HG03196 (cell line): ENCODE results near the gene MT1F.

Experiments used
- ATAC-seq: cut with Tn5 transposase; IDR thresholded peaks from one replicate; pipeline ENCODE4 v1.9.1; 2021; ENCODE audit not compliant: unreplicated experiment

Gene MT1F

DNA sequence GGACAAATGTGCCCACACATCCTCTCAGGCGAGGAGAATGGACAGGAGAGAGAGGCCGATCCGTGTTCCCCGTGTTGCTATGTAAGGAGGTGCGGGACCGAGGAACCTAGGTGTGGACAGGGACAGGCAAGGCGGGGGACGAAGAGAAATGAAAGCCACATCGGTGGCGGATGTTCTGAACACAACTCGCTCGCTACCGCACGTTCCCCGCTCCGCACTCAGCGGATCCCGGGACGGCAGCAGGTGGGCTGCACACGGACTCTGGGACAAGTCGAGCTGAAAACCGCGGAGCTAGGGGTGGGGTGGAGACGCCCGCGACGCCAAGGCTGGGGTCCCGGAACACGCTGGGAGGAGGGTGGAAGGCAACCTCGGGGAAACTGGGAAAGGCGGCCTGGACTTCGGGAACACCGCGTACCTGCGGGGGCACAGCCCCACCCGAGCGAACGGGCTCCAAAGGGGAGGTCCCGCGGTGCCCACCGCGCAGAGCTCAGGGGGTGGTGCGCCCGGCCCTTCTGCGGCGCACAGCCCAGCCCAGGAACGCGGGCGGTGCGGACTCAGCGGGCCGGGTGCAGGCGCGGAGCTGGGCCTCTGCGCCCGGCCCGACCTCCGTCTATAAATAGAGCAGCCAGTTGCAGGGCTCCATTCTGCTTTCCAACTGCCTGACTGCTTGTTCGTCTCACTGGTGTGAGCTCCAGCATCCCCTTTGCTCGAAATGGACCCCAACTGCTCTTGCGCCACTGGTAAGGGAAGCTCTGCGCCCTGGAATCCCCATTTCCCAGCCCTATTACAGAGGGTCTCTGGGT is 32.4 kb upstream of the MT1F start, which contains the start of gene MT1E:
Gene MT1E, plus strand, starts transcription at position 642 of the 803 bp plus-strand sequence. Its CDS starts 71 bp downstream, at position 713.
- peak; percentile 42 for ATAC-seq

- peak; percentile 4 for ATAC-seq
Measured at GRCh38 chr16:56625943-56626654, 31.7 kb upstream of the MT1F start.

DNA sequence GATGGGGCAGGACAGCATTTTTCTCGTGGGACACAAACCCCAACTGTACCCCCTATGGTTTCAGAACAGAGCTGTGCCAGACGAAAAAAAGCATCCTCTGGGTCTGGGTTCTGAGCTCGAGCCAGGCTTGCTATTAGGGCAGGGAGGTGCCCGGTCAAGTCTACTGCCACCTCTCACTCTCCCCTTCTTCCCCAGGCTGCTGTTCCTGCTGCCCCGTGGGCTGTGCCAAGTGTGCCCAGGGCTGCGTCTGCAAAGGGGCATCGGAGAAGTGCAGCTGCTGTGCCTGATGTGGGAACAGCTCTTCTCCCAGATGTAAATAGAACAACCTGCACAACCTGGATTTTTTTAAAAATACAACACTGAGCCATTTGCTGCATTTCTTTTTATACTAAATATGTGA is 31.1 kb upstream of the MT1F start:
- no peak for ATAC-seq

DNA sequence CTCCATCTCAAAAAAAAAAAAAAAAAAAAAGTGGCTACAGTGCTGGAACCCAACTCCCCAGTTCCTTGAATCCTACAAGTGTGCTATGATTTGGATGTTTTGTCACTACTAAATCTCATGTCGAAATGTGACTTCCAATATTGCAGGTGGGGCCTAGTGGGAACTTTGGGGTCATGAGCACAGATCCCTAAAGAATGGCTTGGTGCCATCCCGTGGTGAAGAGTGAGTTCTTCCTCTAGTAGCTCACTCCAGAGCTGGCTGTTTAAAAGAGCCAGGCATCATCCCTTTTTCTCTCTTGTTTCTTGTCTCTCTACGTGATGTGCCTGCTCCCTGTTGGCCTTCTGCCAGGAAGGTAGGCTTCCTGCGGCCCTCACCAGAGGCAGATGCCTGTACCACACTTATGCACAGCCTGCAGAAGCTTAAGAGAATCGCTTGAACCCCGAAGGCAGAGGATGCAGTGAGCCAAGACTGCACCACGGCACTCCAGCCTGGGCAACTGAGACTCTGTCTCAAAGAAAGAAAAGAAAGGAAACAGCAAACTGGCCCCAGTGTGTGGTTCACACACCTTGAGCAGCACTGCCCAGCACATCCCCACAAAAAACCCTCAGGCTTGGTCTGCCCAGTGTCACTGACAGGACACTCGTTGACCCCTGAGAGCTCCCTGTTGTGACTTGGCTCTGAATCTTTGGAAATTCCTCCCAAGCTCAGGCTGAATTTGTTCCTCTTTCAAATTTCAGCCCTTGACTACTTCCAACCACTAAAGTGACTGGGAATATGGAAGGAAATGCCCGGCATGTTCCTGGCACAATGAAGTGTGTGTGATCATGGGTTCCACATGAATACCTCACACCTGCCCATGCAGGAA is 29.0 kb upstream of the MT1F start:
- no peak for ATAC-seq

- ATAC-seq = no peak
Measured at GRCh38 chr16:56629531-56629930, 28.2 kb upstream of the MT1F start.

DNA sequence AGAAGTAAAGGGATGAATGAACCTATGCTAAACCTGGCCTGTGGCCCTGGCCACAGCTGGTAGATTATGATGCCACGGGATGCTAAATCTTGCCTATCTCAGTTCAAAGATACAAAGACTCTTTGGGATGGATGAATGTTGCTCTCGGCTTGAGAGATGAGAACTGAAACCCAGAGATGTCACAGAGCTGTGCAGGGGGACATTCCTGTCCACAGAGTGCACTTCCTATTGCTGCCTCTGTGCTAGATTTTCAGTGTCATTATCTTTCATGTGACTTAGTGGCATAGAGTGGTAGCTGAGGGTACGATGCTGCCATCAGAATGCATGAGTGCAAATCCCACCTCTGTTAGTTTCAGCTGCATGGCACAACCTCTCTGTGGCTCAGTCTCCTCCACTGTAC is 27.6 kb upstream of the MT1F start:
- peak; percentile 77 for ATAC-seq

DNA sequence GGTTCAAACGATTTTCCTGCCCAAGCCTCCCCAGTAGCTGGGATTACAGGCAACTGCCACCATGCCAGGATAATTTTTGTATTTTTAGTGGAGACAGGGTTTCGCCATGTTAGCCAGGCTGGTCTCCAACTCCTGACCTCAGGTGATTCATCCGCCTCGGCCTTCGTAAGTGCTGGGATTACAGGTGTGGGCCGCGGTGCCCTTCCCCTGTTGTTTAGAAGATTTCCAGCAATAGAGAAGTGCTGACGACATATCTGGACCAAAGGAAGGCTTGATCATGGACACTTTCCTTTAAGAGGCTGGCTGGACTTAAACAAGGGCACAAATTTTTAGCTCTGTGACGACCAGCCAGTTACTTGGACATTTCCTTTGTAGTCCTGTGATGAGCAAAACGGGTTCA is 26.6 kb upstream of the MT1F start:
- ATAC-seq = no peak

DNA sequence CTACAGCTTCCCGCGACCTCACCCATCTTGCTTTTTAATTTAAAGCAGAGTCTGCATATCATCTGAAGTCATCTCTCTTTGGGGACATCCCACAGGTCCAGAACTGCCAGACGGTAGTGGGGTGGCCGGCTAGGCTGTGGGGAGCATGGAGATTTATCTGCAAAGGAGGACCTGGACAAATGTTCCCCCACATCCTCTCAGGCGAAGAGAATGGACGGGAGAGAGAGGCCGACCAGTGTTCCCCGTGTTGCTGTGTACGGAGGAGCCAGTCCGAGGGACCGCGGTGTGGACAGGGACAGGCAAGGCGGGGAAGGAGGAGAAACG is 26.0 kb upstream of the MT1F start:
- no peak for ATAC-seq

GRCh38 chr16:56632156-56632847 is 25.5 kb upstream of the MT1F start, which contains the start of gene MT1M:
Gene MT1M (plus strand): TSS chr16:56632659. CDS start chr16:56632732, 73 bp downstream.
- no peak for ATAC-seq

DNA sequence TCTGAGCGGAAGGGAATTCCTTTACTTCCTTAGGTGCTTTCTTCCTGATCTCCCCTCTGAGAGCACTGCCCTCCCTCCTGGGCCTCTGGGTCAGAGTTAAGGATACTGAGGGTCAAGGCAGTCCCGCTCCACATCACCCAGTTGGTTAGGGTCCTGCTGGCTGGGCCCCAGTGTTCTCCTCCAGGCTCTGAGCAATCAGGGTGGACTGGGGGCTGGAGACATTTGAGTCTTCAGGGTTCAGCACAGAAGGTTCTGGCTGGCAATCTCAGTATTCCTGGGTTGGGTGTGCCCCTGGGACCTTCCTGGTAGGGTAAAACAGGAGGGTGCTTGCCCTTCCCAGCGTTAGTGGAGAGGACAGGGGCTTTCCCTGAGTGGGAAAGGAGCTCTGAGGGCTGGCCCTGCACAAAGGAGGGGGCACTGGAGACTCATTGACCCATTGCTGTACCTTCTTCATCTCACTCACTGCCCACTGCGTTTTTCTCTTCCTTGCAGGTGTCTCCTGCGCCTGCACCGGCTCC is 24.9 kb upstream of the MT1F start:
- no peak for ATAC-seq

- no peak for ATAC-seq
Measured at GRCh38 chr16:56633535-56633934, 24.2 kb upstream of the MT1F start.

DNA sequence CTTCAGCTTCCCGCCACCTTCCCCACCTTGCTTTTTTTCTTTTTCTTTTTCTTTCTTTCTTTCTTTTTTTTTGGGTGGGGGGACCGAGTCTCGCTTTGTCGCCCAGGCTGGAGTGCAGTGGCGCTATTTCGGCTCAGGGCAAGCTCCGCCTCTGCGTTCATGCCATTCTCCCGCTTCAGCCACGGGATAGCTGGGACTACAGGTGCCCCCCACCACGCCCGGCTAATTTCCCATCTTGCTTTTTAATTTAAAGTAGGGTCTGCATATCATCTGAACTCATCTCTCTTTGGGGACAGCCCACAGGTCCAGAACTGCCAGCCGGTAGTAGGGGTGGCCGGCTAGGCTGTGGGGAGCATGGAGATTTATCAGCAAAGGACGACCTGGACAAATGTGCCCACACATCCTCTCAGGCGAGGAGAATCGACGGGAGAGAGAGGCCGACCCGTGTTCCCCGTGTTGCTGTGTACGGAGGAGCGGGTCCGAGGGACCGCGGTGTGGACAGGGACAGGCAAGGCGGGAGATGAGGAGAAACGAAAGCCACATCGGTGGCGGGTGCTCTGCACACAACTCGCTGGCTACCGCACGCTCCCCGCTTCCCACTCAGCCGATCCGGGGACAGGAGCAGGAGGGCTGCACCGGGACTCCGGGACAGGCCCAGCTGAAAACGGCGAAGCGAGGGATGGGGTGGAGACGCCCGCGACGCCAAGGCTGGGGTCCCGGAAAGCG is 22.9 kb upstream of the MT1F start:
- no peak for ATAC-seq

GRCh38 chr16:56635441-56635967 is 22.3 kb upstream of the MT1F start:
- no peak for ATAC-seq

DNA sequence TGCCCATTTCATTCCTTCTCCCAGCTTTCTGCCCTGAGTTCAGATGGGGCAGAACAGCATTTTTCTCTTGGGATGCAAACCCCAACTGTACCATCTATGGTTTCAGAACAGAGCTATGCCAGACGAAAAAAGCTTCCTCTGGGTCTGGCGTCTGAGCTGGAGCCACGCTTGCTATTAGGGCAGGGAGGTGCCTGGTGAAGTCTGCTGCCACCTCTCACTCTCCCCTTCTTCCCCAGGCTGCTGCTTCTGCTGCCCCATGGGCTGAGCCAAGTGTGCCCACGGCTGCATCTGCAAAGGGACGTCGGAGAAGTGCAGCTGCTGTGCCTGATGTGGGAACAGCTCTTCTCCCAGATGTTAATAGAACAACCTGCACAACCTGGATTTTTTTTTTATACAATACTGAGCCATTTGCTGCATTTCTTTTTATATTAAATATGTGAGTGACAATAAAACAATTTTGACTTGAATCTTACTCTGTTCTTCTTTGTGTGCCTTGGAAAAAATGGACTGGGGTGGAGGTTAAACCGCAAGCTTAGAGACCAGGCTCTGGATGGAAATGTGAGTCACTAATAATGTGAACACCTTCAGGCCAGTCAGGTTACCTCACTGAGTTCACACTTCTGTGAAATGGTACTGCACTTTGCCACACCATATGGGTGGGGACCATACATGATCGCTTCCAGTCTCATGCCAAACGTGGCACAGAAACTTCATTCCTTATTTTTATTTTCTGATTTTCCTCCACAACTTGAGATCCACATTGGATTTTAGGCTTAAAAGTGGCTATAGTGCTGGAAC is 20.9 kb upstream of the MT1F start:
- no peak for ATAC-seq

DNA sequence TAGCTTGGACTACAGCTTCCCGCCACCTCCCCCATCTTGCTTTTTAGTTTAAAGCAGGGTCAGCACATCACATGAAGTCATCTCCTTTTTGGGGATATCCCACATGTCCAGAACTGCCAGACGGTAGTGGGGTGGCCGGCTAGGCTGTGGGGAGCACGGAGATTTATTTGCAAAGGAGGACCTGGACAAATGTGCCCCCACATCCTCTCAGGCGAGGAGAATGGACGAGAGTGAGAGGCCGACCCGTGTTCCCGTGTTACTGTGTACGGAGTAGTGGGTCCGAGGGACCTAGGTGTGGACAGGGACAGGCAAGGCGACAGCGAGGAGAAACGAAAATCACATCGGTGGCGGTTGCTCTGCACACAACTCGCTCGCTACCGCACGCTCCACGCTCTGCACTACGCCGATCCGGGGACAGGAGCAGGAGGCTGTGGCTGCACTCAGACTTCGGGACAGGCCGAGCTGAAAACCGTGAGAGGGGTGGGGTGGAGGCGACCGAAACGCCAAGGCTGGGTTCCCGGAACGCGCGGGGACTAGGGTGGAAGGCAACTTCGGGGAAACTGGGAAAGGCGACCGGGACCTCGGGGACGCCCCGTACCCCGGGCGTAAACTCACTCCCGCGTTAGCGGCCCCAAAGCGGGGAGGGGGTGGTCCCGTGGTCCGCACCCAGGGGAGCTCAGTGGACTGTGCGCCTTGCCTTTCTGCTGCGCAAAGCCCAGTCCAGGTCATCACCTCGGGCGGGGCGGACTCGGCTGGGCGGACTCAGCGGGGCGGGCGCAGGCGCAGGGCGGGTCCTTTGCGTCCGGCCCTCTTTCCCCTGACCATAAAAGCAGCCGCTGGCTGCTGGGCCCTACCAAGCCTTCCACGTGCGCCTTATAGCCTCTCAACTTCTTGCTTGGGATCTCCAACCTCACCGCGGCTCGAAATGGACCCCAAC is 19.7 kb upstream of the MT1F start, which contains the start of gene MT1A:
Gene MT1A, plus strand, starts transcription at position 853 of the 937 bp plus-strand sequence. Its CDS starts 73 bp downstream, at position 926.
- ATAC-seq = no peak

DNA sequence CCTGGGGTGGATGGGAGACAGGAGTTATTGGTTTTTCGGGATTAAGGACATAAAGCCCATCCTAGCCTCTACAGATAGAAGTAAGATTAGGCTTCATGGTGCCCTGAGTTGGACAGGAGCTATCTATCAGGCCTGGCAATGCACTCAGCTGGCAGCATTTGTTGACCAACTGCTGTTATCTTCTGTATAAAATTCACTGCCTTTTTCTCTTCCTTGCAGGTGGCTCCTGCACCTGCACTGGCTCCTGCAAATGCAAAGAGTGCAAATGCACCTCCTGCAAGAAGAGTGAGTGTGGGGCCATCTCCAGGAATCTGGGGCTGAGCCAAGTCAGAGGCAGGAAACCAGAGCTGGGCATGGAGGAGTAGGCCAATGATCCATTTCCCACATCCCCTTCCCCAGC is 18.7 kb upstream of the MT1F start:
- ATAC-seq = no peak

DNA sequence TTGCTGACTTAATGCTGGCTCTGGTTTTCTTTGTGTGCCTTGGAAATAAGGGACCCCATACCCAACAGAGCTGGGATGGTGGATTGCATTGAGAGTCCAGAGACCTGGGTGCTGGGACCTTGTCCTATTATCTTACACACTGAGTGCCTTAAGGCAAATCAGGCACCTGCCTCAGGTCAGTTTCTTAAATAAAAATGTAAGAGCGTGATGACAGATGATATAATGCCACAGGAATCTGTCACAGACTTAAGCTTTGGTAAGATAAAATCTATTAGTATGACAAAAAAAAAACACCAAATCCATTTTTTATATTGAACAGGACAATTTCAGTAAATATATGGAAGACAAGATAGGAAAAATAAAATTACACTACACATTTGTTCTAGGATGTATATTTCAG is 17.7 kb upstream of the MT1F start:
- no peak for ATAC-seq

DNA sequence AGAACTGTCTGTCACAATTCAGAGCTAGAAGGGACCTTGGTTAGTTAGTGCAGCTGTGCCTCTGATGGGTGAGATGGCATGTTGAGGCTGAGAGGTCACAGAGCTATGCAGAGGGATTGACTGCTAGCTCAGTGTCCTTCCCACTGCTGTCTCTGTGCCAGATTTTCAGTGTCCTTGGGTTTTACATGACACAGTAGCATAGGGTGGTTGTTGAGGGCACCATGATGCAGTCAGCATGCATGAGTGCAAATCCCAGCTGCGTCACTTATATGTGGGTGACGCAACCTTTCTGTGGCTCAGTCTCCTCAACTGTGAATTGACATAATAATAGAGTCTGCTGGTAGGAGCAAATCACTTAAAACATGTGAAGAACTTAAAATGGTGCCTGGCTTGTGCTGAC is 16.6 kb upstream of the MT1F start:
- no peak for ATAC-seq
